ENCODE measurements around the gene ZC3H10.

GRCh38 chr12:56071648-56072047 is 46.4 kb upstream of the ZC3H10 start:
- no peak for TF ChIP-seq CHD2 (IDR thresholded peaks at IDR 0.05; ENCODE audit: low read length)
- TF ChIP-seq POLR2A (IDR thresholded peaks at IDR 0.05; ENCODE audit: control extremely low read depth in 1 of 2, low read depth in 2 of 2, low read length in 2 of 2), result no peak
- TF ChIP-seq CTCF (IDR thresholded peaks at IDR 0.05; ENCODE audit: control extremely low read depth in 1 of 3, insufficient read depth in 1 of 3, low read depth in 1 of 3, low read length in 3 of 3), result no peak

Data from H1 (cell line).